ENCODE measurements around the gene NUP37. TPM values are rescaled to one million over a fixed set of nuclear protein-coding genes. Genes with fewer than 3 reads are reported as not detected.

NUP37 gene
- total RNA-seq, 1 donor from 2014 or later: 39.2 TPM

DNA sequence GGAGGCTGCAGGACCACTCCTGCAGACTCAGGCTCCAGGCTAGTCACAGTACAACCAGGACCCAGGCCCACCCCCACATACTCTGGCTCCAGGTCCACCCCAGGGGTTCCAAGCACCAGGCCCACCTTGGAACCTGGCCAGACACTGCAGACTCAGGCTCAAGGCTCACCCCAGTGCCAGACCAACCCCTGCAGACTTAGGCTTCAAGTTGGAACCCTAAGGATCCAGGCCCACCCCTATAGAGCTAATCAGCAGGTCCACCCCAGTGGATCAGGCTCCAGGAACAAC, 66.9 kb downstream of the NUP37 start:
- Mint-ChIP-seq H3K27ac (no peak overlapping the region), H3K36me3 (peaks cover 23% of the 10 kb centered on the region), H3K9me3 (peaks cover 5% of the 10 kb centered on the region), H3K4me1 (ENCODE audit: unreplicated experiment) (no peaks in the 10 kb centered on the region), H3K4me3 (no peak overlapping the region), H3K27me3 (no peaks in the 10 kb centered on the region)
- TF ChIP-seq, protein P1, sequence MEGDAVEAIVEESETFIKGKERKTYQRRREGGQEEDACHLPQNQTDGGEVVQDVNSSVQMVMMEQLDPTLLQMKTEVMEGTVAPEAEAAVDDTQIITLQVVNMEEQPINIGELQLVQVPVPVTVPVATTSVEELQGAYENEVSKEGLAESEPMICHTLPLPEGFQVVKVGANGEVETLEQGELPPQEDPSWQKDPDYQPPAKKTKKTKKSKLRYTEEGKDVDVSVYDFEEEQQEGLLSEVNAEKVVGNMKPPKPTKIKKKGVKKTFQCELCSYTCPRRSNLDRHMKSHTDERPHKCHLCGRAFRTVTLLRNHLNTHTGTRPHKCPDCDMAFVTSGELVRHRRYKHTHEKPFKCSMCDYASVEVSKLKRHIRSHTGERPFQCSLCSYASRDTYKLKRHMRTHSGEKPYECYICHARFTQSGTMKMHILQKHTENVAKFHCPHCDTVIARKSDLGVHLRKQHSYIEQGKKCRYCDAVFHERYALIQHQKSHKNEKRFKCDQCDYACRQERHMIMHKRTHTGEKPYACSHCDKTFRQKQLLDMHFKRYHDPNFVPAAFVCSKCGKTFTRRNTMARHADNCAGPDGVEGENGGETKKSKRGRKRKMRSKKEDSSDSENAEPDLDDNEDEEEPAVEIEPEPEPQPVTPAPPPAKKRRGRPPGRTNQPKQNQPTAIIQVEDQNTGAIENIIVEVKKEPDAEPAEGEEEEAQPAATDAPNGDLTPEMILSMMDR (conservative IDR thresholded peaks at IDR 0.05): no peak
- no peak for DNase-seq (ENCODE audit: extremely low spot score, unreplicated experiment)

DNA sequence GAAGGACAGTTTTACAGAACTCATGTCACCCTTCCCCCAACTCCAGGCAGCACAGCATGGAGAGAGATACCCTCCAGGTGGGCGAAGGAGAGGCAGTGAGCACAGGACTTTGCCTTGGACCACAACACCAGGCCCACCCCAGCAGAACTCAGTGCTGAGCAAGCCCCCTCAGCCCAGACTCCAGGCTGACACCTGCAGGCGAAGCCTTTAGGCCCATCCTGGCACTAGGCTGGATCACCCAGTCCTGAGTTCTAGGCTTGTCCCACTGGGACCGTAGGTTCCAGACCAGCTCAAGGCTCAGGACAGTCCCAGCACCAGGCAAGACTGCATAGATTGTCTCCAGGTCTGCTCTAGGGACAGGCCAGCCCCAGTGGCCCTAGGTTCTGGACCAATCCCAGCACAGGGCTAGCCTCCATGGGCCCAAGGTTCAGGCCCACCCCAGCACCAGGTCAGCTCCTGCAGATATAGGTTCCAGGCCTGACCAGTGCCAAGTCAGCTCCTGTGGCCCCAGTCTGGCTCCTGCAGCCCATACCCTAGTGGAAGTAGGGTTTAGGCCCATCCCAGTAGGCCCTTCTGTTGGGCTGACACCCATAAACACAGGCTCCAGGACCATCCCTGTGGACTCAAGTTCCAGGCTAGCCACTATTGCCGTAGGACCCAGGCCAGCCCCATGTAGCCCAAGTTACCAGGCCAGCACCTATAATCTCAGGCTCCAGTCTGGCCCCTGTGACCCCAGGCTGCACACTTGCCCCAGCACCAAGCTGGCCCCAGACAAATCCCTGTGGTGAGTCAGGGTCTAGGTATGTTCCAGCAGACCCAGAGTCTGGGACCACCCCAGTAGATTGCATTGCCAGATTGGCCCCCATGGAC, 67.5 kb downstream of the NUP37 start:
- Mint-ChIP-seq H3K27me3 (no peaks in the 10 kb centered on the region), H3K36me3 (peaks cover 23% of the 10 kb centered on the region), H3K9me3 (peaks cover 5% of the 10 kb centered on the region), H3K4me3 (no peak overlapping the region), H3K4me1 (ENCODE audit: unreplicated experiment) (no peaks in the 10 kb centered on the region), H3K27ac (no peak overlapping the region)
- DNase-seq (ENCODE audit: extremely low spot score, unreplicated experiment): no peak
- TF ChIP-seq, protein P1 (conservative IDR thresholded peaks at IDR 0.05): no peak

DNA sequence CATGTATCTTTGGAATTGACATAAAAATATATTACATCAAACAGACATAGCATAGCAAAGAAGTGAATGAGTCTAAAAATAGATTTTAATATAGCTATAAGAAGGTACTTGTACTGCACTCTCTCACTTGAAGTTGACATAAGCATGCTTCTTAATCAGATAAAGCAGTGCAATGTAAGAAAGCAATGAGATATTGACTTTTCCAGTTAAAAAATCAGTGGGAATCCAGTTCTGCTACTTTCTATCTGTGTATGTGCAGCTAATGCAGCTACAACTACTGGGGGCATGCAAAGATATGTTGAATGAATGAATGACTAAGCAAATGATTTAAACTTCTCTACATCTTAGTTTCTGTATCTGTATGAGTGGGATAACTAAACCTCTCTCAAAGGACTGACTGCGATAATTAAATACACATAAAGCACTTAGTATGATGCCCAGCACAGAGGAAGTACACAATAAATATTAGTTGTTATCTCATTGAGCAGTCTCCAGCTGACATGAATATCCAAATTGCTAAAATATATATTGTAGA, 68.4 kb downstream of the NUP37 start:
- DNase-seq (ENCODE audit: extremely low spot score, unreplicated experiment): no peak
- TF ChIP-seq, protein P1 (conservative IDR thresholded peaks at IDR 0.05): no peak
- H3K27me3 Mint-ChIP-seq: no peaks in the 10 kb centered on the region
- no peaks in the 10 kb centered on the region for H3K4me1 Mint-ChIP-seq (ENCODE audit: unreplicated experiment)
- peaks cover 5% of the 10 kb centered on the region for H3K9me3 Mint-ChIP-seq
- H3K27ac Mint-ChIP-seq: no peak overlapping the region
- no peak overlapping the region for H3K4me3 Mint-ChIP-seq
- peaks cover 18% of the 10 kb centered on the region for H3K36me3 Mint-ChIP-seq

DNA sequence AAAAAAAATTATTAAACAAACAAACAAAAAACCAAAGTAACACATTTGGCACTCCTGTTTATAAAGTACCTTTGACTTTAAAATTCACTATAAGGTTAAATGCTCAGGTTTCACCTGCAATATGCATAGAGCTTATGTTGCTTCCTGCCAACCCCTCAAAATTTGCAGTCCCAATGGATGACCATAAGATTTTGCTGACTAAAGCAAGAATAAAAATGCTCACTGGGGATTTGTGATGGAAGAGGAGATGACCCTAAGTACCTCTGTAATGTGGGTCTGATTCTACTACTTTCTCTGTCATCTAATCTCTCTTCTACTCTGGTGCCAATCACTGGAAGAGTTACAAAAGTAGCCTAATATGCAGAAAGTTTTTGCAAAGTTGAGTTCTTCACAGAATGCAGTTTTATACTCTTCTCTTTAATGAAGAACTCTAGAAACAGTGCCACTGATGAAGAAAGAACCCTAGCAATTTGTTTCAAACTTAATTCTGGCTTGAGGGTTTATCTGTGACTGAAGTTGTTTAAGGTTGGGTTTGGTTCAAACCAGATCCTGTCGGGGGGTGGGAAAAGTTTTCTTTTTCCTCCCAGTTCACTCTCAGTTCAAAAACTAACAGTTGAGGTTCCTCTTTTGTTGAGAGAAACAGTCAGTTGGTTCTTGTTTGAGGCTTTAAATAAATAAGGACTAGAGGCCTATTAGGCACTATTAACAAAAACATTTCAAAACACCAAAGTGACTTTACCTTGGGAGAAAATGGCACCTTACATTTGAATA, 69.1 kb downstream of the NUP37 start:
- no peak overlapping the region for H3K27ac Mint-ChIP-seq
- DNase-seq (ENCODE audit: extremely low spot score, unreplicated experiment): no peak
- no peaks in the 10 kb centered on the region for H3K4me1 Mint-ChIP-seq (ENCODE audit: unreplicated experiment)
- no peak overlapping the region for H3K4me3 Mint-ChIP-seq
- peaks cover 16% of the 10 kb centered on the region for H3K36me3 Mint-ChIP-seq
- peaks cover 5% of the 10 kb centered on the region for H3K9me3 Mint-ChIP-seq
- no peaks in the 10 kb centered on the region for H3K27me3 Mint-ChIP-seq
- TF ChIP-seq, protein P1 (conservative IDR thresholded peaks at IDR 0.05): no peak

DNA sequence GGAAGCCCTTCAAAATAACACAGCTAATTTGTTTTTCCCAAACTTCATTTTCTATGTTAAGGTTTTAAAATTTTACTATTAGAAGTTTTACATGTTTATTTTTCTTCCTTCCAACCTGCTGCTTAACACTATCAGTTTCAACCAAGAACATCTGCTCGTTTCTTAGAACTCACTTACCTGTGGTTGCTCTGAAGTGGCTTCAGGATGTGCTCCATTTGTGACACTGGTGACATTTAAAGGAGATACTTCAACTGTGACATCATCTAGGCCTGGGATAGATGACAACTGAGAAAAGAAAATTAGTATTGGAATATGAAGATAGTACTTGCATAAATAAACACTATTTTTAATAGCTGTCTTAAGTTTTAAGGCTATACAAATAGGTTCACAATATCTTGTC, 76.0 kb downstream of the NUP37 start:
- H3K4me3 Mint-ChIP-seq: no peak overlapping the region
- no peak for DNase-seq (ENCODE audit: extremely low spot score, unreplicated experiment)
- peaks cover 3% of the 10 kb centered on the region for H3K36me3 Mint-ChIP-seq
- TF ChIP-seq, protein P1 (conservative IDR thresholded peaks at IDR 0.05): no peak
- no peaks in the 10 kb centered on the region for H3K9me3 Mint-ChIP-seq
- no peaks in the 10 kb centered on the region for H3K27me3 Mint-ChIP-seq
- no peak overlapping the region for H3K27ac Mint-ChIP-seq
- no peaks in the 10 kb centered on the region for H3K4me1 Mint-ChIP-seq (ENCODE audit: unreplicated experiment)
